Neural crest cell (in vitro differentiated cells): ENCODE measurements around the gene XIST. TPM values are rescaled to one million over a fixed set of nuclear protein-coding genes. Genes with fewer than 3 reads are reported as not detected.

Experiments
- DNase-seq: peaks from one replicate; pipeline ENCODE4 v3.0.0; 2021; ENCODE audit warnings: low read depth, mixed read lengths, low spot score
- H3K27ac Mint-ChIP-seq: one replicate; pipeline ENCODE4 v1.8.0; 2021; ENCODE audit warnings: mild to moderate bottlenecking, mixed read lengths; ENCODE audit not compliant: unreplicated experiment
- H3K27me3 Mint-ChIP-seq: 2 replicates; pipeline ENCODE4 v1.8.0; 2021; ENCODE audit warnings: low read depth, mild to moderate bottlenecking, mixed read lengths
- H3K36me3 Mint-ChIP-seq: 2 replicates; pipeline ENCODE4 v1.8.0; 2021; ENCODE audit warnings: low read depth, mild to moderate bottlenecking, mixed read lengths
- H3K4me1 Mint-ChIP-seq: 2 replicates; pipeline ENCODE4 v1.8.0; 2021; ENCODE audit warnings: mixed read lengths
- H3K4me3 Mint-ChIP-seq: one replicate; pipeline ENCODE4 v1.8.0; 2021; ENCODE audit warnings: mild to moderate bottlenecking, mixed read lengths
- H3K9me3 Mint-ChIP-seq: 2 replicates; pipeline ENCODE4 v1.8.0; 2021; ENCODE audit warnings: mixed read lengths
- total RNA-seq: library from RNA; stranded (reverse); gene quantifications from 2 replicates; pipeline ENCODE4 v1.2.1, GENCODE V29; 2021
- TF ChIP-seq, protein P1 (sequence below): fragments of 200-600 bp; sonication (generic); conservative IDR thresholded peaks from 2 replicates; pipeline ENCODE4 v1.5.0; 2021; ENCODE audit warnings: antibody characterized with exemption, mild to moderate bottlenecking

The XIST gene
- total RNA-seq, 1 donor from 2014 or later: not detected

DNA sequence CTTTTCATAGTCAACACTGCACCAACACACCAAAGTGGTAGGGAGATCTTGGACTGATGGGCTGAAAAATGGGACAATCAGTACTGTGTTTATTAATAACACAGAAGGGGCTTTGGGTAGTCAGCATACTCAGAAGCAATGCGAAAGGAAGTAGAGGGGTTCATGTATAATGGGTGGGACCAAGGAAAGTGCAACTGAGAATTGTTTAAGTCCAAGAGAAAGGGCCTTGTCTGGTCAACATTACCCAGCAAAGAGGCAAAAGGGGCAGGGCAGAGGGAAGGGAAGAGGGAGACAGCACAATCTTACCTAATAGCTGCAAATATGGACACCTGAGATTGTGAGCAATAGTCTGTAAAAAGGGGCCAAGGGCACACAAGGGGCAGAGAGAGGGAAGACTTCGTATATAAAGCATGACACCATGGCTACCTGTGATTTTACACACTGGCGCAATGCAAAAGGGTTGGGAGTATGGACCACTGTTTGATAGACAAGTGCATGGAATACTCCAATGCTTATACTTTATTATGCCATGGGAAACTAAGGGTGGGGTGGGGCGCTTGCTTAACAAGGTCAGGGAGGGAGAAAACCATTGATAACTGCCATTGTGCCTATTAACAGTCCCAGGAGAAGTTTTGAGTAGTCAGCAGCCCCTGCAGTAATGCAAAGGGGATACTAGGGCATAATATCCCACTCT, 9.8 kb downstream of the XIST start:
- Mint-ChIP-seq H3K4me1 (peaks cover 3% of the 10 kb centered on the region), H3K4me3 (no peak overlapping the region), H3K27me3 (no peaks in the 10 kb centered on the region), H3K36me3 (no peaks in the 10 kb centered on the region), H3K27ac (no peak overlapping the region), H3K9me3 (no peaks in the 10 kb centered on the region)
- no peak for DNase-seq
- TF ChIP-seq, protein P1, sequence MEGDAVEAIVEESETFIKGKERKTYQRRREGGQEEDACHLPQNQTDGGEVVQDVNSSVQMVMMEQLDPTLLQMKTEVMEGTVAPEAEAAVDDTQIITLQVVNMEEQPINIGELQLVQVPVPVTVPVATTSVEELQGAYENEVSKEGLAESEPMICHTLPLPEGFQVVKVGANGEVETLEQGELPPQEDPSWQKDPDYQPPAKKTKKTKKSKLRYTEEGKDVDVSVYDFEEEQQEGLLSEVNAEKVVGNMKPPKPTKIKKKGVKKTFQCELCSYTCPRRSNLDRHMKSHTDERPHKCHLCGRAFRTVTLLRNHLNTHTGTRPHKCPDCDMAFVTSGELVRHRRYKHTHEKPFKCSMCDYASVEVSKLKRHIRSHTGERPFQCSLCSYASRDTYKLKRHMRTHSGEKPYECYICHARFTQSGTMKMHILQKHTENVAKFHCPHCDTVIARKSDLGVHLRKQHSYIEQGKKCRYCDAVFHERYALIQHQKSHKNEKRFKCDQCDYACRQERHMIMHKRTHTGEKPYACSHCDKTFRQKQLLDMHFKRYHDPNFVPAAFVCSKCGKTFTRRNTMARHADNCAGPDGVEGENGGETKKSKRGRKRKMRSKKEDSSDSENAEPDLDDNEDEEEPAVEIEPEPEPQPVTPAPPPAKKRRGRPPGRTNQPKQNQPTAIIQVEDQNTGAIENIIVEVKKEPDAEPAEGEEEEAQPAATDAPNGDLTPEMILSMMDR: no peak

DNA sequence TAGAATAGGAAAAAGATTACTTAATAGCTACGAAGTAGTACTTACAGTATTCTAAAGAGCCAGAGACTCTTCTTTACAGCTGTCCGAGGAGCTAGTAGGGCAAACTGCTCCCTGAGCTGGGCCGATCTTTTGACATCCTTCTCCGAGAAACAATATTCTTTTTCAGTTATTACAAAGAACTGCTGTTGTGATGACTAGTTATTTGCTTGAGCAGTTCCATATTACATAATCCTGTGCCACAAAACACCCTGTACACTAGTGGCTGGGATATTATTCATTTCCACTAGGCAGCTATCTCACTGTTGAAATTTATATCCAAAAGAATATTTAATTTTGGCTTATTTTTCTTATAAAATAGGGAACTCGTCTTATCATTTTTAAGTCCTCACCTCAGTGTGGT, 11.2 kb downstream of the XIST start:
- Mint-ChIP-seq H3K4me1 (no peaks in the 10 kb centered on the region), H3K27me3 (no peaks in the 10 kb centered on the region), H3K27ac (no peak overlapping the region), H3K36me3 (no peaks in the 10 kb centered on the region), H3K9me3 (no peaks in the 10 kb centered on the region), H3K4me3 (no peak overlapping the region)
- no peak for DNase-seq
- TF ChIP-seq, protein P1: no peak

DNA sequence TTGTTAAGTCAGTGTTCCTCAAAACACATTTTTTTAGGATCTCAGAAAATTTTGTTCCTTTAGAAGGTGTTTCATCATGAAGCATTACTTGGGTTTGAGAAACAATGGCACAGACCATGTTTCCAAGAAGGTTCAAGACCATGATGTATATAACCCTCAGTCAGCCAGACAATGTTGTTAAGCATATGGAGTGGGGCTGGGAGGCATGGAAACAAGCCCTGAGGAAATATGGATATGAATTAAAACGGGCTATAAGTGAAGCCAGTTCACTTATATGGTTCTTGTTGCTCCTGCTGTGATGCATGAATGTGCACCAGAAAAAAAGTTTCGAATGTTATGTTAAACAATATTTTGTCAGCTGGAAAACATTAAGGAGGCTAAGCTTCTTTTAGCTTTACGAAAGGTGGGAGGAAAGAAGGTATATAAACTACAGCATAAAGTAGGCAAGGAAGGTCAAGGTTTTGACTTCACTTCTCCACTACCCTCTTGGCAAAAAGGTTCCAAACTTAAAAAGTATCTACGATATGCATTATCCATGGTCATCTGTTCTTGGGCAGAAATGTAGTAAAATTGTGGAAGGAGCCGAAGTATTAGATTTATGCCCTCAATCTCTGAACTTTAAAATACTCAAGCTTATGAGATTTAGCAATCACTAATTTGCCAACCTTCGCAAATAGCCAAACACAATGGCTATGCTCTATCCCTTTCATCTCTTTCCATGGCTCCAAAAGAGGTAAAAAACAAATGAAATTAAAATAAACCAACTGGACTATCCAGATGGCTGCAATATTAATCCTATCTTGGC, 12.2 kb downstream of the XIST start:
- Mint-ChIP-seq H3K4me1 (no peaks in the 10 kb centered on the region), H3K36me3 (no peaks in the 10 kb centered on the region), H3K27ac (no peak overlapping the region), H3K9me3 (no peaks in the 10 kb centered on the region), H3K27me3 (no peaks in the 10 kb centered on the region), H3K4me3 (no peak overlapping the region)
- TF ChIP-seq, protein P1: no peak
- DNase-seq: no peak

DNA sequence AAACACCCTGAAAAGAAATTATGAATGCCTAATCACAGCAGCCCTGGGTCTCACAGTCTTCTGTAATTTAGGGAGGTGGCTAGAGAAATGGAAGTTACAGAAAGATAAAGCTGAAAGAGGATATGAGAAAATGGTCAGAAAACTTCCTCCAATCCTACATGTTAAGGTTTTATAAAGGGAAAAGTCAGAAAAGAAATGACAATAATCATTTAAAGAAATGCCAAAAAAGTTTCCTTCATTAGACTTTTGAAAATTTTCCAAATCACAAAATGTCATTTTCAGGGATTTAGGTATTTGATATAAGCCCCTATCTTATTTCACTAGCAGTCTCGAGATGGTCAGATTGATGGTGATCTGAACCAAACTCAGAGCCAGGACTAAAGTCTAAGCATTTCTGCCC, 13.4 kb downstream of the XIST start:
- Mint-ChIP-seq H3K27me3 (no peaks in the 10 kb centered on the region), H3K27ac (no peak overlapping the region), H3K4me3 (no peak overlapping the region)

DNA sequence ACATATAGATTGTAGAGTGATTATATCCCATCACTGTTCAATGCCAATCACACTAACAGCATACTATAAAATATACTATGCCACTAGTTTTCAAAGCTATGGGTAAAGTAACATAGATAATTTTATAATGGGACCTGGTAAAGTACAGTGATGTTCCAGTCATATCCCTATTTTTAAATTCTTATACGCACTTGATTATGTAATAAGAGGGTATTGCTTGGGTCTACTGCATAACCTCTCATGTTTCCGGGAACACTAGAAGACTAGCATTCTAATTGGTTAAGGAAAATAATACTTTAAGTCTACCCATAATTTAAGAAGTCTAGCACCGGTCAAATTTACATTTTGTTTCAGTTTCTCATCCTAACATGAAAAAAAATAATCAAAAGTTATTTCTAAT, 14.4 kb downstream of the XIST start:
- Mint-ChIP-seq H3K27me3 (no peaks in the 10 kb centered on the region), H3K4me3 (no peak overlapping the region), H3K9me3 (no peaks in the 10 kb centered on the region), H3K27ac (no peak overlapping the region), H3K4me1 (no peaks in the 10 kb centered on the region), H3K36me3 (no peaks in the 10 kb centered on the region)
- TF ChIP-seq, protein P1: no peak
- DNase-seq: no peak

More for the DNA sequence above, 13.4 kb downstream of the XIST start:
- no peak for DNase-seq
- no peaks in the 10 kb centered on the region for H3K36me3 Mint-ChIP-seq
- TF ChIP-seq, protein P1: no peak
- no peaks in the 10 kb centered on the region for H3K9me3 Mint-ChIP-seq
- no peaks in the 10 kb centered on the region for H3K4me1 Mint-ChIP-seq
